Cerebellar cortex (tissue), 1 donor: ENCODE results near the gene METTL25B.

ENCODE experiments used
- DNase-seq: peaks from one replicate; pipeline ENCODE4 v3.0.0-alpha.2; 2015; ENCODE audit warnings: low spot score

Gene METTL25B

DNA sequence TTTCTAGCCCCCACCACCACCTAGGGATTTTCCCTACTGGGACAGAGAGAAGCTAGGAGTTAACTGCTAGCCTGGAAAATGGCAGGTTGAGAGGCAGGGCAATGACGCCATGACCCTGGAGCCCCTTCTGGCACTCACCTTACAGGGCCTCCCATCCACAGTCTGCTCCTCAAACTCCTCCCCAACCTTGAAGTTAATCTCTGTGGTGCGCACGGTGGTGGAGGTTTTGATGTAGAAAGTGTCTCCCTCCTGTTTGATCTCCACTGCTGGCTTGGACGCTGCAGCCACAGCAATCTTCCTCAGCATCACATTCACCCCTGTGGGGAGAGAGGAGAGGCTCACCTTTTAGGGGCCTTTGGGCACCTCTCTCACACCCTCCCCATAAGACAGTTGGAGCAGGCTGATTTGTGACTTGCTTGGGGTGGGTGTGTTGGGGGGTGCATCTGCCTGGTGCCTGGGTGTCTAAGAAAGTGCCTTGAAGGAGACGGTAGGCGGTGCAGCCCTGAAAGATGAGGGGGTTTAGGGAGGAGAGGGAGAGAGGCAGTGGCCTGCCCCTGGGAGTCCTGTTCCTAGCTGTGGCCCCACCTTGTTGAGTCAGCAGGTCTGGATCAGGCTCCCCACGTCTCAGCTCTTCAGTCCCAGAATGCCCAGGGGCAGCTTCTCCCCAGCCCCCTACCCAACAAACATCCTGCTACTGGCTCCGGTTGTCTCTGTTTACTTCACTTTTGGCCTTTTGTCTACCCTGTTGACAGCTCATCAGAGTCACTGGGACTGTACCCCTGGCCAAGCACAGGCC lies 27.3 kb upstream of the METTL25B start:
- no peak for DNase-seq

- DNase-seq, result no peak
Measured at GRCh38 chr1:156703336-156703735, 24.9 kb upstream of the METTL25B start.

GRCh38 chr1:156703741-156704140 lies 24.5 kb upstream of the METTL25B start:
- DNase-seq, result no peak

DNA sequence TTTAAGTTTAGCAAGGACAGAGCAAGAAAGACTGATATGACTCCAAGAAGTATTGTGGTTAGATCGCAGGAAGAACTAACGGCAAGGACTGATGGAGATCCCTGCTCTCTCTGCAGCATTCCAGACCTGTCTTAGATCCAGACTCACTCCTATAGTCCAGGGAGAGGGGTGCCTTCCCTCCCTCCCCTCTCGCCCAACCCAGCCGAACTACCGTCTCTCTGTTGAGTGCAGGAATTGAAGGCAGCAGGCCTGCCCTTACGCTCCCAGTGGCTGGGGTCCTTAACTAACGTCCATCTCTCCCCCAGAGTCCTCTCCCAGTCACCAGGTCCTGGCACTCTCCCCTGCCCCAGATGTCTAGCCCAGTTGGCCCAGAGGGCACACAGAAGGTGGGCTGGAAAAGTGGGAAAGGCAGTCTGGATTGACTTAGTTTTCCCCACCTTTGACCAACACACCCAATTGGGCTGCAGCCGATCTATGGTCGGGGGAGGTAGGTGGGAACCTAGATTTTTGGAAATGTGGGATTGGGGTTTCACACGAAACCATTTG lies 24.0 kb upstream of the METTL25B start:
- DNase-seq, result no peak

GRCh38 chr1:156704930-156705320 lies 23.3 kb upstream of the METTL25B start:
- DNase-seq, result no peak

GRCh38 chr1:156705321-156705917 lies 22.9 kb upstream of the METTL25B start, which contains the start of gene CRABP2:
Gene CRABP2 (minus strand): TSS chr1:156705583. CDS start chr1:156705446, 137 bp downstream.
- DNase-seq, result peak; percentile 79

DNA sequence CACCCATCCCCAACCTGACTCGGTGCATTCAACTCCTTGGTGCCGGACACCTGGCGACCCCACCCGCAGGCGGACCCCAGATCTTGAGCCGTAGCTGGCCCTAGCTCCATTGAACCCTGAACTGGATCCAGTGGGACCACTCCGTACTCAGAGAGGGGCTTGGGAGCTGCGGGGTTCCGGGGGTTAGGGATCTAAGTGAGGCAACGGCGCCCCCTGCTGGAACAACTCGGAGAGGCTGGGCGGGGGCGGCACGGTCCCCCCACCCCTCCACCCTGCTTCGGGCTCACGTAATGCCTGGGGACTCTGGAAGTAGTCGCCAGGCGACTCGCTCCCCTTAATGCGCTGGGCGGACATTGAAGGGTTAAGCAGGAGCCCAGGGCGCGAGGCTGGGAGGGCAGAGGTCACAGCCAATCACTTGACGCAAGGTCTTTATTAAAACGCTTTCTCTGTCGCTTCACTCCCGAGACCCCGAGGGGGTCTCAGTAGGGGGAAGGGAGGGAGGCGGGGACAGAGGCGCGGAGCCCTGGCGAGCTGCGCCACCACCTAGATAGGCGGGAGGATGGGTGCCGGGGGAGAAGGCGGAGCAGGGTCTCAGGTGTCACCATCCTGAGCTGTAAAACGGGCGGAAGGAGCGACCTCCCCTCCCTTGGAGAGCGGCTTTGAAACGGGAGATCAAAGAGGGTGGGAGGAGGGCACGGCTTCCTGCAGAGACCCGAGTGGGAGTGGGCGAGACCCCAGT lies 22.2 kb upstream of the METTL25B start:
- peak; percentile 87 for DNase-seq

- DNase-seq, result peak; percentile 73
Measured at GRCh38 chr1:156706657-156707416, 21.4 kb upstream of the METTL25B start.

GRCh38 chr1:156707417-156708217 lies 20.7 kb upstream of the METTL25B start:
- DNase-seq, result peak; percentile 85

DNA sequence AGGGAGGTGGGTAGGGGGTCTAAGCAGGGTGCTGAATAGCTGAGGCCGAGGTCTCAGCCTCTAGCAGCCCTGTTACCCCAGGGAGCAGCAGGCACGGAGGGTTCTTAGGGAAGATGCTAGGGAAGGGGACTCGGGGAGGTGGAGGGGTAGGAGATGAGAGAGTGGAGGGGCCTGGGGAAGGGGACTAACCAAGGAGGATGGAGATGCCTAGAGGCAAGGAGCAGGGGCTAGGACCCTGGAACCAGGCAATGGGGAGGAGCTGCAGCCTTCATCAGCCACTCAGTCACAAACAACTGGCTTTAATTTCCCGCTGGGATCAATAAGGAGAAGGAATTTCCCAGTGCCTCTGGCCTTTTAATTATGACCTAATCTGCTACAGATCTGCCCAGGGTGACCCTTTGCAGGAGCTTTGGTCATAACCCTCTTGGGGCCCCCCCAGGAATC lies 20.0 kb upstream of the METTL25B start:
- DNase-seq, result peak; percentile 91

DNA sequence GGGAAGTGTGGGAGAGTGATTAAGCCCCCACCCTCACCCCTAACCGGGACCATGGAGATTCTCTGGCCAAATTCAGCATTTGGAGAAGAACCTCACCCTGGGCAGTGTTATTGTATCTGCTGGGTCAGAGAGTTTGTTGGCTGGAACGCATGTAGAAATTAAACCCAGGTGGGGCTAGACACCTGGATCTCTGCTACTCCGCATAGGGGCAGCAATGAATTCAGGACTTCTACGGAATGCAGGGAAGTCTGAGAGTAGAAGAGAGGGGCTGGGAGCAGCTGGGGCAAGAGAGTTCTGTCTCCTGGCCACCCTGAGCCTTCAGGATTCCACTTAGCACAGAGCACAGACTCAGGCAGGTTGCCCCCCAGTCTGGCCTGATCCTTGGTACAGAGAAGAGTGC lies 19.2 kb upstream of the METTL25B start:
- no peak for DNase-seq

DNA sequence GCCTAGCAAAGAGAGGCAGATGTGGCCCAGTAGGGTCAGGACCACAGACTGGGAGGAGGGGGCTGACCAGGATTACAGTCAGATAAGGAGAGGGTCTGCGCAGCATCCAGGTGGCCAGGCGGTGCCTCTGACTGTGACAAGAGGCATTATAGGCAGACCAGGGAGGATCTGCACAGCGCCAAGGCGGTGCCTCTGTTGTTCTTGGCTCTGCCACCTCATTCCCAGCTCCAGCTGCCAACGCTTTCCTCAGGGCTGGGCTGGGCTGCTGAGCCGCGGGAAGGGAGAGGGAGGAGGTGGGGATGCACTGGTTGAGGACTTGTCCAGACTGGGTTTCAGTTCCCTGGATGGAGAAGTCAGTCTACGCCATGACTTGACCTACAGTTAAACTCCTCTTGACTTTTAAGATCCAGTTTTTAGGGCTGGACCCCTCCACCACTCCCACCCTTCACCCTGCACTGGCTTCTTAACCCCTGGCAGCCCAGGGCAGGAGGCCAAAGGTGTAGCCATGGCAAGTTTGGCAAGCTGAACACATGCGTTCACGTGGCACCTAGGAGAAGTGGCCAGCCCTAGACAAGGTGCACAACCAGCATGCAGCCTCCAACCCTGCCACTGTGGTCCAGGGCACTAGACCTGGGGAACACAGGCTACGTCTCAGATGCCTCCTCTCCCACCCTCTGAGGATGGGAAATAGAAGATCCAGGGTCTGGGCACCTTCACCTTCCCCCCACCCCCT lies 18.3 kb upstream of the METTL25B start:
- DNase-seq, result no peak

- DNase-seq, result peak; percentile 58
Measured at GRCh38 chr1:156711011-156711817, 17.1 kb upstream of the METTL25B start.

- no peak for DNase-seq
Measured at GRCh38 chr1:156712626-156713025, 15.6 kb upstream of the METTL25B start.

DNA sequence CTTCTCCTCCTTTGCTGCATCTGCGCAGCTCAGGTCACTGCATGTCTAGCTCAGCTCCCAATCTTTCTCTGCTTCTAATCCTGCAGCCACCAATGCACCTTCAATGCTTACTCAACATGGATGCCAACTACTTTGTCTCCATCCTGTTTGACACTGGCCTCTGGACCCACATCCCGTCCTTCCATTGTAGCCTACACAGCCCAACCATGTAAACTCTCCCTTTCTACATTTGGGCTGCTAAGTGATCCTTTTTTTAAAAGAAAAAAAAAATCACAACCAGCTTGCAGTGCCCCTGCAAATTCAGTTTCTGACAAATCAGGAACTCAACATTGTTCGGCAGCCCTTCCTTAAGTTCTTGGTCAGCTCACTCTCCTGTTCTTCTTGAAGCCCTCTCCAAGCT lies 13.4 kb upstream of the METTL25B start:
- DNase-seq, result no peak

DNA sequence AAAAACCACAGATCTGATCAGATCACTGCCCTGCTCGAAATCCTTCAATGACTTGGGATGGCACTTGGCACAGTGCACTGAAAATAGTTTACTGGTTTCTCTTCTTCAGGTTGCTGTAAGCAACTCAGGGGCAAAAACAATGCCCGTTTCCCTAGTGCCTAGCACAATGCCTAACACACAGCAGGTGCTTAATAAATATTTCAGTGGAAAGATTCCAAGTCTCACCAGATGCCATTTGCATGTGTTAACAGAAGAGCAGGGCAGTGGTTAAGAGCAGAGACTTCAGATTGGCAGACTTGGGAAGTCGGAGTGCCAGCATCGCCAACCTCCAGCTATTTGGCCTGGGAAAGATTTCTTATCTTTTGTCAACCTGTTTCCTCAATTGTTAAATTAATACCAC lies 10.9 kb upstream of the METTL25B start:
- no peak for DNase-seq

DNA sequence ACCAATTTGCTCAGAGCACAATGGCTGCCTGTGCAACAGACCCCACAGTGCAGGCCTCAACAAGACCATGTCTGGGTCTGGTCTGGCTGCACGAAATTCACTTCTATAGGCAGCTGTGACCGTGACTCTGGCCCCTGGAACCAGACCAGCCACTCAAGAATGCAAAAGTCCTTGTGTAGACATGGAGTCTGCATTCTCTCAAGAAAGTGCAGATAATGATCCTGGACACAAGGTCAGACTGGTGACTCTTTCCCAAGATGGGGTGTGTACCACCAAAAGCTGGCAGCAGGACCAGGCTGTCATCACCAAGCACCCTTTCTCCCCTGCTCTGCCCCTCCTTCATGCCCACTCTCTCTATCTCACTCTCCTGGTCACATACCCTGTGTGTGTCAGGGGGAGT lies 7.1 kb upstream of the METTL25B start:
- DNase-seq, result no peak

GRCh38 chr1:156721535-156721934 lies 6.7 kb upstream of the METTL25B start:
- no peak for DNase-seq

DNA sequence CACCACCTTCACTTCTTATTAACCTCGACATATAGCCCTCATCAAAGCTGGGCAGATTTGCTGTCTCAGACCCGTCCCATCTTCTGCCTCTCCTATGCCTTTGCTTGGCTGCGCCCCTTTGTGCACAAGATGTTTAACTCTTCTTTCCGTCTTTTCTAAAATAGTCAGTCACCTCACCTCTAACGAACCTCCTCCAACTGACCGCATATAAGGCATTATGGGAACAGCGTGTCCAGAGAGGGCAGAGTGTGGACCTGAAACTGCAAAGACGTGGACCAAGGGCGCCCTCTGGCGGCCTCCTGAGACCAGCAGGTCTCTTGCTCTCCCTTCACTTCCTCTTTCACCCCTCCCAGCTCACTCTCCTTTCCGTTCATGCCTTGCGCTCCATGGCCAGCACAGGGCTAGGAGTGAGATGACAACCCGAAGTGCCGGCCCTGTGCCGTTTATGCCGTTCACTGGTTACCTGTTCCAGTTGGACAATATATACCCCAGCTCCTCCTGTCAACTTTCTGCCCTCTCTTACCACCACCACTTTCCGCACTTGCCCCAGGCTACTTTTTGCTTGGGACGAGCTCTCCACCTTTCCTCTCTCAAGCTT lies 2.5 kb upstream of the METTL25B start:
- peak; percentile 97 for DNase-seq
